Measurements from ENCODE around the gene SSBP2.
A peak's percentile ranks its signal among the peaks of the same experiment; 100 is the strongest.

The SSBP2 gene

DNA sequence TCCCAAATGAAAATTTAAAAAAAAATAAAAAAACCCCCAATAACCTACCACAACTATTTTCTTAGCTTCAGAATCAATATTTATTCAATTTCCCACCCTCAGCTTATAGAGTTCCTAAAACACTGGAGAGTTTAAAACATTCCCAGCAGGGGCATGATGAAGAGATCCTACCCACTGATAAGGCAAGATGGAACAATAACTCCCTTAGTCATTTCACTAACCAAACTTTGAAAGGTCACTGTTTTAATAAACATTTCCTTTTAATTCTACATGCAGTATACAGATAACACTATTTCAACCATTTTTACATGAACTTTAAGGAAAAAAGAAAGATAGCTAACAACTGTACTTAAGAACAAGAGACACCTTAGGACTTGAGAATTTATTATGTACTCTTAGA is 322.0 kb downstream of the SSBP2 start:
- TF ChIP-seq, protein P1, sequence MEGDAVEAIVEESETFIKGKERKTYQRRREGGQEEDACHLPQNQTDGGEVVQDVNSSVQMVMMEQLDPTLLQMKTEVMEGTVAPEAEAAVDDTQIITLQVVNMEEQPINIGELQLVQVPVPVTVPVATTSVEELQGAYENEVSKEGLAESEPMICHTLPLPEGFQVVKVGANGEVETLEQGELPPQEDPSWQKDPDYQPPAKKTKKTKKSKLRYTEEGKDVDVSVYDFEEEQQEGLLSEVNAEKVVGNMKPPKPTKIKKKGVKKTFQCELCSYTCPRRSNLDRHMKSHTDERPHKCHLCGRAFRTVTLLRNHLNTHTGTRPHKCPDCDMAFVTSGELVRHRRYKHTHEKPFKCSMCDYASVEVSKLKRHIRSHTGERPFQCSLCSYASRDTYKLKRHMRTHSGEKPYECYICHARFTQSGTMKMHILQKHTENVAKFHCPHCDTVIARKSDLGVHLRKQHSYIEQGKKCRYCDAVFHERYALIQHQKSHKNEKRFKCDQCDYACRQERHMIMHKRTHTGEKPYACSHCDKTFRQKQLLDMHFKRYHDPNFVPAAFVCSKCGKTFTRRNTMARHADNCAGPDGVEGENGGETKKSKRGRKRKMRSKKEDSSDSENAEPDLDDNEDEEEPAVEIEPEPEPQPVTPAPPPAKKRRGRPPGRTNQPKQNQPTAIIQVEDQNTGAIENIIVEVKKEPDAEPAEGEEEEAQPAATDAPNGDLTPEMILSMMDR (IDR thresholded peaks at IDR 0.05; ENCODE audit: low read depth, low read length, missing control alignments): no peak
- H3K4me3 ChIP-seq (ENCODE audit: low read depth, low read length): no peak overlapping the region
- in situ Hi-C loops (cut with HindIII; ENCODE audit: low sequenced_read_pairs): loop anchor here (25.0 kb wide), 1 partner anchor 808 kb away; no protein-coding TSS in a partner anchor
- peak; percentile 11 for DNase-seq (ENCODE audit: low read depth)

DNA sequence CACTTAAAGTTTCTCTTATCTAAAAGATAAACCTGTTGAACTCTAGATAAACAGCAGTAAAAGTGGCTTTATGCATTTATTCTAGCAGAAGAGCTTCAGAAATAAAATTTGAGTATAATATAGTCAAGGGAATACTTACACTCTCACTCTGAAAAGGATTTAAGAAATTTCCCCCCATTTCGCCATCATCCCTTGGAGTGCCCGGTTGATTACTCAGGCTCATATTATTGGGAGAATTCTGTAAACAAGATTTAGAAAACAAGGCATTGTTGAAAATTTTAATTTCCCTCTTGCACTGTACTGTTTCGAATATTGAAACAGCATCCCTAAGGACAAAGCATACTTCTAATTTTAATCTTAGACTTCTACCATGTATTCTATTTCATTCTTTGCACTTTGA is 322.5 kb downstream of the SSBP2 start:
- in situ Hi-C loops (cut with HindIII; ENCODE audit: low sequenced_read_pairs): loop anchor here (25.0 kb wide), 1 partner anchor 809 kb away; no protein-coding TSS in a partner anchor
- TF ChIP-seq, protein P1 (IDR thresholded peaks at IDR 0.05; ENCODE audit: low read depth, low read length, missing control alignments): no peak
- no peak for DNase-seq (ENCODE audit: low read depth)
- H3K4me3 ChIP-seq (ENCODE audit: low read depth, low read length): no peak overlapping the region

DNA sequence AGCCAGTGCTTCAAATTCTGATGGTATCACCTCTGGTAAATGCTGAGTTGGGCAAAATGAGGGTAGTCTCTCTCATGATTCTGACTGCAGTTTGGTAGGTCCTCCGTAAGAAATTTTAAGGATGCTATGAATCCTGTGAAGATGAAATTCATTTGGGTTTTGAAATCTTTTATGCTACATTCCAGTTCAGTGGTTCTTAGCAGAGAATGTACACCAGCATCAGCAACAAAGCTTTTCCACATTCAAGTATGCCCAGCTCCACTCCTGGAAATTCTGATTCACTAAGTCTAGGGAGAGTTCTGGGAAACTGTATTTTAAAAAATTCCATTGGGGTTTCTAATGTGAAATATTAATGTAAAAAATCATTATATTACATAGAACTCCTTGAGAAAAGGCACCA is 323.3 kb downstream of the SSBP2 start:
- in situ Hi-C loops (cut with HindIII; ENCODE audit: low sequenced_read_pairs): loop anchor here (25.0 kb wide), 1 partner anchor 810 kb away; no protein-coding TSS in a partner anchor
- DNase-seq (ENCODE audit: low read depth): no peak
- H3K4me3 ChIP-seq (ENCODE audit: low read depth, low read length): no peak overlapping the region
- TF ChIP-seq, protein P1 (IDR thresholded peaks at IDR 0.05; ENCODE audit: low read depth, low read length, missing control alignments): no peak

DNA sequence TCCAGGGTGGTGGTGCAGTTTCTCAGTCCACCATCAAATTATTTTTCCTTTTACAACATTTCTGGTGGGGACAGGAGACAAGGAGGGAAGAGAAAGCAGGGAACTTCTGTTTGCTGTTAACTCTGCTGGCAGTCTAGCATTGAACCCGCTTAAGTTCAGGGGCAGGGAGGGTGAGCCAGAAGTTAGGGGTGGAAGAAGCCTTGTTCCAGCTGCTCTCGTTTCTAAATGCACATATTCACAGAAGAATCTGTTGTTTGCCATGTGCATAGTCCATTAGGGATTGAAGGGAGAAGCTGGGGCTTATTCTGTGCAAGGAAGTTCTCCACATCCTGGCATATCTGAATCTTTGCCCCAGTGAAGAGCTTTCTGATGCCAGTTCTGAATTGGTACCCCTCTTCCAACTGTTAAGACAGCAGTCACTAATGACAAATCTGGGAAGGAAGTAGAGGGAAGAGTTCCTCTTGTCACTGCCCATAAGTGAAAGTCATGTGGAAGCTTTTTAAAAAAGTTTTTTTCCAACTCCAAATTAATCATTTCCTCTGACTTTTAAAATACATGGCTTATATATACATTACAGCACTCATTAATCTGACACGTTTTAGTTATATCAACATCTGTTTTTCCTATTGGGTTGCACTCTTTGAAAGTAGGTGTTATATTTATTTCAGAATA is 324.4 kb downstream of the SSBP2 start:
- H3K4me3 ChIP-seq (ENCODE audit: low read depth, low read length): no peak overlapping the region
- DNase-seq (ENCODE audit: low read depth): no peak
- TF ChIP-seq, protein P1 (IDR thresholded peaks at IDR 0.05; ENCODE audit: low read depth, low read length, missing control alignments): no peak
- in situ Hi-C loops (cut with HindIII; ENCODE audit: low sequenced_read_pairs): loop anchor here (25.0 kb wide), 1 partner anchor 811 kb away; no protein-coding TSS in a partner anchor

DNA sequence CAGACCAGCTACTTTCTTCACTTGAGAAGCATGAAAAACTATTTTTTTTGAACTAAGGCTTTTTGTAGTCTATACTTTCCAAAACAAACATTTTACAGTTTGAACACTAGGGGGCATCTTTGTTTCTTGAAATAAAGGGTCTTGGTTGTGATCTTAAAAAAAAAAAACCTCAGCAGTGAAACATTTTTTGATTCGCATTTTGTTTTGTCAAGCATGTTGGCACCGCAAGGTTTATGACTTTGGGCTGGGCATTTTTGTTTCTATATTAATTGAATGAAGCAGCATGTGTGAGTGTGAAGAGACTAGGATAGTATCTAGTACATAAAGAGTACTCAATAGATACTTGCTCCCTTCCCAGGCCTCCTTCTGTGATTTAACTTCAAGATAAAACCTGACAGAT is 325.3 kb downstream of the SSBP2 start:
- in situ Hi-C loops (cut with HindIII; ENCODE audit: low sequenced_read_pairs): loop anchor here (25.0 kb wide), 1 partner anchor 812 kb away; no protein-coding TSS in a partner anchor
- DNase-seq (ENCODE audit: low read depth): peak; percentile 34
- no peak overlapping the region for H3K4me3 ChIP-seq (ENCODE audit: low read depth, low read length)
- TF ChIP-seq, protein P1 (IDR thresholded peaks at IDR 0.05; ENCODE audit: low read depth, low read length, missing control alignments): peak; percentile 29

DNA sequence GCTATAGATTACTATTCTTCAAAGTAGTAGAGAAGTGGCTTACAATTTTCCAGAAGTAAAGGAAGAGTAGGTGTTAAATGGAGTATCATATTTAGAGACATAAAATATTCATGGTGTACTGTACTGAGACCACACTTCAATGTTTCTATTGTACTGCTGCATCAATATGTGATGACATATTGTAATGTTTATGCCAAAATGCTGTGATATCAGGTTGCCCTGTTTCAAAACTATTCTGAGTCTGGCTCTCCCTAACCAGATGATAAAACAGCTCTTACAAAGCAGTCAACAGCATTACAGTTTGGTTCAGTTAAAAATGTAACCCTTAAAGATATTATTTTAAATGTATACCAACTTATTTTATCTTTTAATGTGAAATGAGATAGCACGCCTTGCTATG is 326.2 kb downstream of the SSBP2 start:
- TF ChIP-seq, protein P1 (IDR thresholded peaks at IDR 0.05; ENCODE audit: low read depth, low read length, missing control alignments): no peak
- in situ Hi-C loops (cut with HindIII; ENCODE audit: low sequenced_read_pairs): loop anchor here (25.0 kb wide), 1 partner anchor 813 kb away; no protein-coding TSS in a partner anchor
- DNase-seq (ENCODE audit: low read depth): no peak

More for the DNA sequence above, 326.2 kb downstream of the SSBP2 start:
- H3K4me3 ChIP-seq (ENCODE audit: low read depth, low read length): no peak overlapping the region
